ENCODE results near the gene POGZ. TPM values are rescaled to one million over a fixed set of nuclear protein-coding genes. Genes with fewer than 3 reads are reported as not detected.
A peak's percentile ranks its signal among the peaks of the same experiment; 100 is the strongest.

POGZ gene
- total RNA-seq, 1 experiment from 2014 or later: 128 TPM

DNA sequence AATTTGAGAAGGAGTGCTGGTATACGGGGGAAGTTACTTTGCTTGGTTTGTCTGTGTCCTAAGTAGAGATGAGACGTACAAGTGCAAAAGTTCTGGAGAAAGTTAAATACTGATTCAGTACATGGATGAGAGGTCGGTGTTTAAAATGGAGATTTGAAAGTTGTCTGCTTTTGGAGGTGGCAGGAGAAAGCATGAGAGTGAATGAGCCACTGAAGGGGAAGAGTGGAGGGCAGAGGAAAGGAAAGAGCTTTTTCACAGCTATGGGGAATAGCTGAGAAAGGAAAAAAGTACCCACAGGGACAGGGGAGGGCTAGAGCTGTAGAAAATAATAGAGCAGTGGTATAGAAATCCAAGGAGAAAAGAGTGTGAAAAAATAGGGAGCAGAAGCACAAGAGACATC is 33.7 kb upstream of the POGZ start:
- intact Hi-C loops (cut with micrococcal nuclease; ENCODE audit: unreplicated experiment): no loop called here

DNA sequence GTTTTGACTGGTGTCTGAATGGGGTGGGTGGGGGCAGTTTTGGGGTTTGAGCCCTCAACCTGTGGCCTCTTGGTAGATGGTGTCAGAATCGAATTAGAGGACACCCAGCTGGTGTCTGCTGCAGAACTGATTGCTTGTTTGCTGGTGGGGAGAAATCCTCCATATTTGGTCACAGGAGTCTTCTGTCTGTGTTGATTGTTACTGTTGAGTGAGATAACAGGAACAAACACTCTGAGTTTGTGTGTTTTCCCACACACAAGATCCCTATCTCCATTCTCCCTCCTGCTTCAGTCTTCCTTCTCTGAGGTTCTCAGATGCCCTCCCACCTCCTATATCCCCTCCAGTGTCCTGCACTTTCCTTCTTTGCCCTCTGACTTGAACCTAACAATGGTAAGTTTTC is 32.8 kb upstream of the POGZ start:
- Mint-ChIP-seq H3K27me3 (ENCODE audit: unreplicated experiment) (no peaks in the 10 kb centered on the region), H3K36me3 (ENCODE audit: insufficient read depth, unreplicated experiment) (peaks cover 15% of the 10 kb centered on the region), H3K27ac (ENCODE audit: unreplicated experiment) (no peak overlapping the region), H3K4me1 (ENCODE audit: low read depth, unreplicated experiment) (peaks cover 41% of the 10 kb centered on the region), H3K9me3 (ENCODE audit: low read depth, unreplicated experiment) (no peaks in the 10 kb centered on the region), H3K4me3 (ENCODE audit: low read depth, unreplicated experiment) (no peak overlapping the region)
- intact Hi-C loops (cut with micrococcal nuclease; ENCODE audit: unreplicated experiment): no loop called here
- BruUV-seq (replicated peaks): no TSS peak
- CTCF ChIA-PET: no interaction called here
- DNase-seq: no peak
- TF ChIP-seq, protein P1, sequence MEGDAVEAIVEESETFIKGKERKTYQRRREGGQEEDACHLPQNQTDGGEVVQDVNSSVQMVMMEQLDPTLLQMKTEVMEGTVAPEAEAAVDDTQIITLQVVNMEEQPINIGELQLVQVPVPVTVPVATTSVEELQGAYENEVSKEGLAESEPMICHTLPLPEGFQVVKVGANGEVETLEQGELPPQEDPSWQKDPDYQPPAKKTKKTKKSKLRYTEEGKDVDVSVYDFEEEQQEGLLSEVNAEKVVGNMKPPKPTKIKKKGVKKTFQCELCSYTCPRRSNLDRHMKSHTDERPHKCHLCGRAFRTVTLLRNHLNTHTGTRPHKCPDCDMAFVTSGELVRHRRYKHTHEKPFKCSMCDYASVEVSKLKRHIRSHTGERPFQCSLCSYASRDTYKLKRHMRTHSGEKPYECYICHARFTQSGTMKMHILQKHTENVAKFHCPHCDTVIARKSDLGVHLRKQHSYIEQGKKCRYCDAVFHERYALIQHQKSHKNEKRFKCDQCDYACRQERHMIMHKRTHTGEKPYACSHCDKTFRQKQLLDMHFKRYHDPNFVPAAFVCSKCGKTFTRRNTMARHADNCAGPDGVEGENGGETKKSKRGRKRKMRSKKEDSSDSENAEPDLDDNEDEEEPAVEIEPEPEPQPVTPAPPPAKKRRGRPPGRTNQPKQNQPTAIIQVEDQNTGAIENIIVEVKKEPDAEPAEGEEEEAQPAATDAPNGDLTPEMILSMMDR (IDR thresholded peaks at IDR 0.05; ENCODE audit: unreplicated experiment): no peak

More for the DNA sequence above, 33.7 kb upstream of the POGZ start:
- Mint-ChIP-seq H3K4me3 (ENCODE audit: low read depth, unreplicated experiment) (no peak overlapping the region), H3K27ac (ENCODE audit: unreplicated experiment) (peak overlapping the region; percentile 21), H3K9me3 (ENCODE audit: low read depth, unreplicated experiment) (no peaks in the 10 kb centered on the region), H3K27me3 (ENCODE audit: unreplicated experiment) (no peaks in the 10 kb centered on the region), H3K4me1 (ENCODE audit: low read depth, unreplicated experiment) (peaks cover 41% of the 10 kb centered on the region), H3K36me3 (ENCODE audit: insufficient read depth, unreplicated experiment) (peaks cover 15% of the 10 kb centered on the region)
- DNase-seq: no peak
- BruUV-seq (replicated peaks): no TSS peak
- TF ChIP-seq, protein P1 (IDR thresholded peaks at IDR 0.05; ENCODE audit: unreplicated experiment): no peak
- CTCF ChIA-PET: interaction anchor here (0.6 to 0.8 kb wide), 3 partner anchors 11 to 494 kb away, joined by 3 to 4 read pairs (median 3); no protein-coding TSS in a partner anchor

DNA sequence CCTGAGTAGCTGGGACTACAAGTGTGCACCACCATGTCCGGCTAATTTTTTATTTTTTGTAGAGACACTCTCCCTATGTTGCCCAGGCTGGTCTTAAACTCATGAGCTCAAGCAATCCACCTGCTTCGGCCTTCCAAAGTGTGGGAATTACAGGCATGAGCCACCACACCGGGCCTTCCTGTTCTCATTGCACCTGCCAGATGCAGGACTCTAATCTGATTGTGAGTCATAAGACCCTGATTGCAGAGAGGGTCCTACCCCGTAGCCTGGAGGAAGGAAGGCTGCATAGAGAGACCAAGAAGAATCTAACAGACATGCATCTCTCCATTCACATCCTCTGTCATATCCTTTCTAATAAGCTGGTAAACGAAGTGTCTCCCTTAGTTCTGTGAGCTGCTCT is 32.3 kb upstream of the POGZ start:
- CTCF ChIA-PET: interaction anchor here (0.6 kb wide), 2 partner anchors 26 to 61 kb away, joined by 3 to 4 read pairs; no protein-coding TSS in a partner anchor

DNA sequence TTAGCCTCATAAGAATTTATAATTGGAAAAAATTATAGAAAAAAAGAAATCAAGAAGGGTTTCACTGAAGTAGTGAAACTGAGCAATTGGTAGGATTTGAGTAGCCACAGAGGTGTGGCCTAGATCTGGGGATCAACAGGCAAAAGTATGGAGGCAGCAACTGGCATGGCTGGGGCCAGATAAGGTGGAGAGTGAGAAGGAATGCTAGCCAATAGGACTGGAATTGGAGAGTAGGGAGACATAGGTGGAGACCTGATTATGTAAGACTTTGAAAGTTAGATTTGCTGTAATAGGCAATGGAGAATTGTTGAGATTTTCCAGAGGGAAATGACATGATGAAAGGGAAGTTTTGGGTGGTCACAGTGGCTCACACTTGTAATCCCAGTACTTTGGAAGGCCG is 27.3 kb upstream of the POGZ start:
- peaks cover 4% of the 10 kb centered on the region for H3K4me1 Mint-ChIP-seq (ENCODE audit: low read depth, unreplicated experiment)
- intact Hi-C loops (cut with micrococcal nuclease; ENCODE audit: unreplicated experiment): no loop called here
- no peak overlapping the region for H3K4me3 Mint-ChIP-seq (ENCODE audit: low read depth, unreplicated experiment)
- TF ChIP-seq, protein P1 (IDR thresholded peaks at IDR 0.05; ENCODE audit: unreplicated experiment): no peak
- no peak for DNase-seq
- BruUV-seq (replicated peaks): no TSS peak
- CTCF ChIA-PET: no interaction called here
- H3K9me3 Mint-ChIP-seq (ENCODE audit: low read depth, unreplicated experiment): no peaks in the 10 kb centered on the region
- H3K27me3 Mint-ChIP-seq (ENCODE audit: unreplicated experiment): no peaks in the 10 kb centered on the region
- H3K27ac Mint-ChIP-seq (ENCODE audit: unreplicated experiment): no peak overlapping the region
- H3K36me3 Mint-ChIP-seq (ENCODE audit: insufficient read depth, unreplicated experiment): no peaks in the 10 kb centered on the region

More for the DNA sequence above, 32.3 kb upstream of the POGZ start:
- TF ChIP-seq, protein P1 (IDR thresholded peaks at IDR 0.05; ENCODE audit: unreplicated experiment): no peak
- peaks cover 41% of the 10 kb centered on the region for H3K4me1 Mint-ChIP-seq (ENCODE audit: low read depth, unreplicated experiment)
- intact Hi-C loops (cut with micrococcal nuclease; ENCODE audit: unreplicated experiment): no loop called here
- H3K27me3 Mint-ChIP-seq (ENCODE audit: unreplicated experiment): no peaks in the 10 kb centered on the region
- no peak overlapping the region for H3K4me3 Mint-ChIP-seq (ENCODE audit: low read depth, unreplicated experiment)
- no peaks in the 10 kb centered on the region for H3K9me3 Mint-ChIP-seq (ENCODE audit: low read depth, unreplicated experiment)
- no TSS peak for BruUV-seq (replicated peaks)
- H3K27ac Mint-ChIP-seq (ENCODE audit: unreplicated experiment): peak overlapping the region; percentile 31
- peaks cover 15% of the 10 kb centered on the region for H3K36me3 Mint-ChIP-seq (ENCODE audit: insufficient read depth, unreplicated experiment)
- DNase-seq: no peak

All from Calu3 (cell line).